HG02943 (cell line): ENCODE results near the gene MAD1L1.

Experiments
- ATAC-seq: cut with Tn5 transposase; IDR thresholded peaks from one replicate; pipeline ENCODE4 v1.9.1; 2021; ENCODE audit warnings: mild to moderate bottlenecking, low read depth, moderate library complexity; ENCODE audit not compliant: unreplicated experiment

MAD1L1 gene

GRCh38 chr7:1925973-1926907 lies 306.5 kb downstream of the MAD1L1 start:
- ATAC-seq: no peak

GRCh38 chr7:1925349-1925748 lies 307.4 kb downstream of the MAD1L1 start:
- ATAC-seq: no peak

- no peak for ATAC-seq
Measured at GRCh38 chr7:1924258-1924817, 308.4 kb downstream of the MAD1L1 start.

DNA sequence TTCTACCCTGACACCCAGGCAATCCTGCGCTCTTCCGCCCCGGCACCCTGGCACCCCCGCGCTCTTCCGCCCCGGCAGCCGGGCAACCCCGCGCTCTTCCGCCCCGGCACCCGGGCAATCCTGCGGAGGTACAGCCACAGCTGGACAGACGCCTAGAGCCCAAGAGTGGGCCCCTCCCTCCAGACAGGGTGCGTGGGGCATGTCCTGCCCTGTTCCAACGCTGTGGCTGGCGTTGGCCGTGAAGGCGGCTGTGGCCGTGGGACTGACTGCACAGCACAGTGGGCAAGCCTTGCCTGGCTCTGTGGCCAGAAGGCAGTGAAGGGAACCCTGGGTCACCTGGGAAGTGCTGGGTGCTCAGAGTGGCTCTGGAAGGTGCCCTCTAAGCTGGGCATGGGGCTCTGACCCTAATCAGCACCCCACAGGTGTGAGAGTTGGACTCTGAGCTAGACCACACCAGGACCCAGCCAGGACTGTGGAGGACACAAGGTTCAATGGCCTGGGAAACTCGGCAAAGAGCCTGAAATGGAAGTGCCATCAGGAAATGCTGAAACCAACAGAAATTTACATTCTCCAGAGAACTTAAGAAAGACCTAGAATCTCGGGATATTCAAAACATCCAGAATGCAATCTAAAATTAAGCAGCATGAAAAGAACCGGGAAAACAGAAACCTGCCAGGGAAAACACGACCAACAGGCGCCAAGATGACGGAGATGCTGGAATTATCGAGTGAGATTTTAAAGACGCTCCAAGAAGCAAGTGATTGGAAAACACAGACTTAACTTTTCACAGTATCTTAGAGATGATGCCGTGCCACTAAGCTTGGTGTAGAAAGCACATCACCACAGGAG lies 309.1 kb downstream of the MAD1L1 start:
- no peak for ATAC-seq

- no peak for ATAC-seq
Measured at GRCh38 chr7:1922870-1923236, 309.9 kb downstream of the MAD1L1 start.

DNA sequence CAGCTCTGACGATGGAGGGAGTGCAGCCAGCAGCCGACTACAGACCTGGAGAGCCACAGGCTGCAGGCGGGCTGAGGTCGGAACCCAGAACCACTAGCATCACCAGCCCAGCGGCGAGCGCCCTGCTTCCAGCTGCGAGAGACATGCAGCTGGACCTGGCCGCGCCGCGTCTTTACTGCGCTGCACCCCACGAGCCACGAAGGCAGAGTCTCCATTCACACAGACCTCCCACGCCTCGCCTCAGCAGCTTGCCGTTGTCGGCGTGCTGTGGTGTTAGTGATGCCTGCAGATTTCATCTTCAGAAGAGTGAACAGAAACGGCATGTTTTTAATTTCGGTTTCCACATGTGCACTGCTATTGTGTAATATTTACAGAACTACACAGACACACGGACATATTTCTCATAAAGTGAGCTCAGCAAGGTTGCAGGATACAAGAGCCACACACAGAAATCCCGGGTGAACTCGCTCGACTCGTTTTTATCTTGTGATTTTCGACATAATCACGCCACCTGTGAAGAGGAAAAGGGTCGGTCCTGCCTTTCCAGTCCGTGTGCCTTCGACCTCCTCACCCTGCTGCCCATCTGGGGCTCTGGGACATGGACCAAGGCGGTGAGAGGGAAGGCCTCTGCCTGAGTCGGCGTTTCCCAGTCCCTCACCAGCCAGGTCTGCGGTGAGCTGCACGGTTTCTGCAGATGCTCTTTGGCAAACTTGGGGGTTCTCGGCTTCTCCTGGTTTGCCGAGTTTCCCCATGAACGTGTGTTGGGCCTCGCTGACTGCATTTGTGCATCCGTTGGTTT lies 310.5 kb downstream of the MAD1L1 start:
- no peak for ATAC-seq

- ATAC-seq: no peak
Measured at GRCh38 chr7:1920881-1921280, 311.9 kb downstream of the MAD1L1 start.

DNA sequence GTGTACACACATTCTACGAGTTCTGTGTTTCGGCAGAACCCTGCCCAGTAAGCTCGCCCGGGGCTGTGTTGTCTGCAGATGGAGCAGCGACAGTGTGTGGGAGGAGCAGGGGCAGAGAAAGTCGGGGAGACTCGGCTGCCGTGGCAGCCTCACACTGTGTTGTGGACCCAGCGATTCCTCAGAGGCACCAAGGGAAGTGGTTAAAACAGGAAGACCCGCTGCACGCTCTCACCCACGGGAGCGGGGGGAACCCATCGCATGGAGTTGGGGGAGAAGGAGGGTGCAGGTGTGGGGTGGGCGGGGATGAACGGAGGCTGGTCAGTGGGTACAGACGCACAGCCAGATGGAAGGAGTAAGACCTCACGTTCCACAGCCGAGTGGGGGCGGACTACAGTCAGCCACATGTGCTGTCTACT lies 312.5 kb downstream of the MAD1L1 start:
- ATAC-seq: no peak

DNA sequence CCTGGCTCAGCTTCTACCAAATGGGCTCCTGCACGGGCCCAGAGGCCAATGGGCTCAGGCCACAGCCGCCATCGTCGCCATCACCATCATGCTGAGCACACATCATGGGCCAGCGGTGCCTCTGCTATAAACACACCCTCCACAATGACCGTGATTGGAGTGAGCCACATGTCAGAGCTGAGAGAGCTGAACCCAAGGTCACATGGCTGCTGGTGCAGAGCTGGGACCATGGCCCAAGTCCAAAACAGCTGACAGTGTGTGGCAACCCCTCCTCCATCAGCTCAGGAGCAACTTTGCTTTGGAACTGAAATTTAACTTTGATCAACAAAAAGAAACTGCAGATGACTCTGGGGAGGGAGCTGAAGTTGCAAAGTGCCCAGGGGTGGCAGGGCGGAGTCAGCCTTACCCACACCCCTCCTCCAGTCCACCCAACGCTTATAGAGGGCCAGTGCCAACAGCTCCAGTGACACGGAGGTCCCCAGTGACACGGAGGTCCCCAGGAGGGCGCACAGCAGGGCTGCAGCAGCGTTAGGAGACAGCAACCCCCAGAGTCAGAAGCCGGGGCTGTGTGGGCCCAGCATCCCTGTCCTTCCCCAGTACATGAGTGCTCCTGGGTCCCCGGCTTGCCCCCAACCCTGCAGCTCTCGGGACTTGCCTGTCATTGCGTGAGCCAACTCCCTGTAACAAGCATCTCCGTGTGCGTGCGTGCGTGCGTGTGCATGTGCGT lies 313.0 kb downstream of the MAD1L1 start:
- ATAC-seq: no peak

GRCh38 chr7:1918881-1919525 lies 313.7 kb downstream of the MAD1L1 start:
- no peak for ATAC-seq

DNA sequence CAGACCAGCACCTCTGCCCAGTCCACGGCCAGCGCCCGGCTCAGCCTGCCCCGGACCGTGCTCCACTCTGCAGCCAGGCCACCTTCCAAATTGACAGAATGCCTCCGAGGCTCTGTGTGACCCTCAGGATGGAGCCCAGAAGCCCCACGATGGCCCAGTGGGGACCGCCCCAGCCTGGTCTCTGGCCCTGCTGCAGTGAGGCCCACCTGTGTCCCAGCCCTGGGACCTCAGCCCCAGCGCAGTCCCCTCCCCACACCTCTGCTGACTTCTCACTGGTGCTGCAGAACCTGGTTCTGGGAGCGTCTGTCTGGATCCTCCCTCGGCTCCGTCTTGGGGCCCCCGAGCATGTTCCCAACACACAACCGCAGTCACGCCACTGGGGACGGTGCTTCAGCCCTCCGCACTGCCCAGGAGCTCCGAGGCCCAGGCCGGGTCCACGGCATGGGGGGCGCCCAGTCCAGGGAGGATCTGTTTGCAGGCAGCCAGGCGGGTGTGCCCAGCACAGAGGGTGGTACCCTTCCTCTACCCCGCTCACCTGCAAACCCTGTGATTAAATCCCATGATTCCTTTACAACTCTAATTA lies 314.6 kb downstream of the MAD1L1 start:
- ATAC-seq: no peak

GRCh38 chr7:1917221-1918062 lies 315.3 kb downstream of the MAD1L1 start:
- no peak for ATAC-seq

- ATAC-seq: no peak
Measured at GRCh38 chr7:1916601-1916970, 316.2 kb downstream of the MAD1L1 start.

- no peak for ATAC-seq
Measured at GRCh38 chr7:1915956-1916600, 316.7 kb downstream of the MAD1L1 start.

DNA sequence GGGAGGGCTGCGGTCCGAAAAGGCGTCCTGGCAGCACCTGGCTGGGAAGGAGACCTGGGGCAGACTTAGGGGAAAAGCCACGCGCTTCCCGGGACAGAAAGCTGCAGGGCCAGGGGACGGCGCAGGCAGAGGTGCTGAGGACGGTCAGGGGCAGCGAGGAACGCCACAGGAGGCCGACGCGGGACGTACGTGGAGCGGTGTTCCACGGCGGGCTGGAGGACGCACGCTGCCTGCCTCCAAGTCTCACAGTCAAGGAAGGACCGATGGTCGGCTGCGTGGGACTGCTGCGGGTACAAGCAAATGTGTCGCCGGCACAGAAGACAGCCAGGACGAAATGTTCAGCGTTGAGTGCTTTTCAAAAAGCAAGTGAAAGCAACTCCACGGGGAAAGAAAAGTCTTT lies 317.4 kb downstream of the MAD1L1 start:
- ATAC-seq: no peak

DNA sequence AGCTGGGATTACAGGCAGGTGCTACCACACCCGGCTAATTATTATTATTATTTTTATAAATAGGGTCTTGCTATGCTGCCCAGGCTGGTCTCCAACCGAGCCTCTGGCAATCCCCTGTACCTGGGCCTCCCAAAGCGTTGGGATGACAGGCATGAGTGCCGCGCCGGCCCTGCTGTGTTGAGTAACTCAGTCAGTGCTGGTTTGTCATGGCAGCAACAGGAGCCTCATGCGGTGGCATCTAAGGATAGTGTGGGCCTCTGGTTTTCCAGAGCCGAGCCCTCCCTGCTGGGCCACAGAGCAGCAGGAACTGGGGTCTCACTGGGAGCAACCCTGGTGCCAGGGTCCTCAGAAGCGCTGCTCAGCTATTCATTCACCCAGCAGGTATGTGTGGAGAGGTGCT lies 318.0 kb downstream of the MAD1L1 start:
- ATAC-seq: no peak

- ATAC-seq: no peak
Measured at GRCh38 chr7:1914321-1914720, 318.4 kb downstream of the MAD1L1 start.
